ENCODE data around the gene KCNH8. TPM values are rescaled to one million over a fixed set of nuclear protein-coding genes. Genes with fewer than 3 reads are reported as not detected.

The KCNH8 gene
- total RNA-seq, 1 experiment from 2014 or later: not detected

DNA sequence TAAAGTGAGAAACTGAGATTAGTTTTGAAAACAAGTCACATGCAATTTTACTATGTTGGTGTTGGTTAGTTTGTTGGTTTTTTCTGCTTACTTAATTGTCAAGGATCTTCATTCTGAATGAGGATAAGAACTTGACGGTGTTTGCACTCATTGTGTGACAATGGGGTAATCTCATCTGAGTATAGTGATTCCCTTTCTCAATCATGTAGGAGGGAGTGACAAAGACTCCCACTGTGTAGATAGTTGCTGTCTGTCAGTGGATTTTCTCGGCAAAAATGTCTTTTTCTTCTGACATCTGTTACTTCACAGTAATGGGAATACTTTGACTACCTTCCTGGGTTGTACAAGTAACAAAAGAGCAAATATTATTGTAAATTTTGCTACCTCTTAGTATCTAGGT is 23.5 kb downstream of the KCNH8 start:
- no peaks in the 10 kb centered on the region for H3K27me3 ChIP-seq (ENCODE audit: control insufficient read depth, insufficient read depth, low read length)
- CTCF ChIA-PET: no interaction called here
- BruUV-seq (replicated peaks): no TSS peak
- ATAC-seq (no peak), DNase-seq (ENCODE audit: low read depth, low spot score) (no peak)
- H3K27ac ChIP-seq (ENCODE audit: low read length): no peak overlapping the region
- POLR2A ChIA-PET: no interaction called here
- TF ChIP-seq TCF7L2 (IDR thresholded peaks at IDR 0.05; ENCODE audit: low read depth, low read length) (no peak), CTCF (IDR thresholded peaks at IDR 0.05) (no peak), POLR2AphosphoS5 (IDR thresholded peaks at IDR 0.05; ENCODE audit: low read depth, low read length) (no peak), SIN3A (IDR thresholded peaks at IDR 0.05; ENCODE audit: borderline replicate concordance, insufficient read depth, low read depth, low read length) (no peak)
- TF ChIP-seq, protein P1, sequence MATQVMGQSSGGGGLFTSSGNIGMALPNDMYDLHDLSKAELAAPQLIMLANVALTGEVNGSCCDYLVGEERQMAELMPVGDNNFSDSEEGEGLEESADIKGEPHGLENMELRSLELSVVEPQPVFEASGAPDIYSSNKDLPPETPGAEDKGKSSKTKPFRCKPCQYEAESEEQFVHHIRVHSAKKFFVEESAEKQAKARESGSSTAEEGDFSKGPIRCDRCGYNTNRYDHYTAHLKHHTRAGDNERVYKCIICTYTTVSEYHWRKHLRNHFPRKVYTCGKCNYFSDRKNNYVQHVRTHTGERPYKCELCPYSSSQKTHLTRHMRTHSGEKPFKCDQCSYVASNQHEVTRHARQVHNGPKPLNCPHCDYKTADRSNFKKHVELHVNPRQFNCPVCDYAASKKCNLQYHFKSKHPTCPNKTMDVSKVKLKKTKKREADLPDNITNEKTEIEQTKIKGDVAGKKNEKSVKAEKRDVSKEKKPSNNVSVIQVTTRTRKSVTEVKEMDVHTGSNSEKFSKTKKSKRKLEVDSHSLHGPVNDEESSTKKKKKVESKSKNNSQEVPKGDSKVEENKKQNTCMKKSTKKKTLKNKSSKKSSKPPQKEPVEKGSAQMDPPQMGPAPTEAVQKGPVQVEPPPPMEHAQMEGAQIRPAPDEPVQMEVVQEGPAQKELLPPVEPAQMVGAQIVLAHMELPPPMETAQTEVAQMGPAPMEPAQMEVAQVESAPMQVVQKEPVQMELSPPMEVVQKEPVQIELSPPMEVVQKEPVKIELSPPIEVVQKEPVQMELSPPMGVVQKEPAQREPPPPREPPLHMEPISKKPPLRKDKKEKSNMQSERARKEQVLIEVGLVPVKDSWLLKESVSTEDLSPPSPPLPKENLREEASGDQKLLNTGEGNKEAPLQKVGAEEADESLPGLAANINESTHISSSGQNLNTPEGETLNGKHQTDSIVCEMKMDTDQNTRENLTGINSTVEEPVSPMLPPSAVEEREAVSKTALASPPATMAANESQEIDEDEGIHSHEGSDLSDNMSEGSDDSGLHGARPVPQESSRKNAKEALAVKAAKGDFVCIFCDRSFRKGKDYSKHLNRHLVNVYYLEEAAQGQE (IDR thresholded peaks at IDR 0.05; ENCODE audit: insufficient read depth in 1 of 2, low read depth in 2 of 2, low read length in 1 of 2): no peak
- in situ Hi-C loops (cut with HindIII; ENCODE audit: low pct_unique_long_range_greater_than_20kb, low sequenced_read_pairs) (no loop called here), intact Hi-C loops (cut with micrococcal nuclease; ENCODE audit: unreplicated experiment) (no loop called here)
- no peaks in the 10 kb centered on the region for H3K4me1 ChIP-seq (ENCODE audit: control insufficient read depth, insufficient read depth, low read length)
- no peaks in the 10 kb centered on the region for H3K9me3 ChIP-seq (ENCODE audit: control insufficient read depth, insufficient read depth, low read depth, low read length)
- H3K36me3 ChIP-seq (ENCODE audit: control insufficient read depth, insufficient read depth, low read length): no peaks in the 10 kb centered on the region
- H3K4me3 ChIP-seq (ENCODE audit: low read depth in 2 of 2, low read length in 2 of 2): no peak overlapping the region

- Histone ChIP-seq H3K27ac (ENCODE audit: low read length) (no peak overlapping the region), H3K27me3 (ENCODE audit: control insufficient read depth, insufficient read depth, low read length) (no peaks in the 10 kb centered on the region), H3K36me3 (ENCODE audit: control insufficient read depth, insufficient read depth, low read length) (no peaks in the 10 kb centered on the region), H3K4me1 (ENCODE audit: control insufficient read depth, insufficient read depth, low read length) (no peaks in the 10 kb centered on the region), H3K4me3 (ENCODE audit: low read depth in 2 of 2, low read length in 2 of 2) (no peak overlapping the region), H3K9me3 (ENCODE audit: control insufficient read depth, insufficient read depth, low read depth, low read length) (no peaks in the 10 kb centered on the region)
- DNase-seq (ENCODE audit: low read depth, low spot score) (no peak), ATAC-seq (no peak)
- BruUV-seq (replicated peaks): no TSS peak
- ChIA-PET CTCF (no interaction called here), POLR2A (no interaction called here)
- intact Hi-C loops (cut with micrococcal nuclease; ENCODE audit: unreplicated experiment): no loop called here
- no peak for TF ChIP-seq SIN3A (IDR thresholded peaks at IDR 0.05; ENCODE audit: borderline replicate concordance, insufficient read depth, low read depth, low read length)
- TF ChIP-seq, protein P1 (IDR thresholded peaks at IDR 0.05; ENCODE audit: insufficient read depth in 1 of 2, low read depth in 2 of 2, low read length in 1 of 2): no peak
- TF ChIP-seq TCF7L2 (IDR thresholded peaks at IDR 0.05; ENCODE audit: low read depth, low read length): no peak
- TF ChIP-seq POLR2AphosphoS5 (IDR thresholded peaks at IDR 0.05; ENCODE audit: low read depth, low read length): no peak
- no peak for TF ChIP-seq CTCF (IDR thresholded peaks at IDR 0.05)
- in situ Hi-C loops (cut with HindIII; ENCODE audit: low pct_unique_long_range_greater_than_20kb, low sequenced_read_pairs): no loop called here
These were observed 25.6 kb downstream of the KCNH8 start for GRCh38 chr3:19173945-19174344.

All from Panc1 (cell line).